DMS 273 treated with DMSO at 0.1 percent for 48 hours (cell line): ENCODE measurements around the gene FNDC1.
"Not testable (repeated sequence)": the region's sequence is repeated elsewhere in the genome, so short reads cannot be mapped to it uniquely, and the experiment has no call there.

Experiments
- DNase-seq: peaks from one replicate; lab custom pipeline; 2025; lab: John Stamatoyannopoulos, UW

The FNDC1 gene

GRCh38 chr6:159259441-159260125, 90.4 kb downstream of the FNDC1 start:
- DNase-seq: no peak

GRCh38 chr6:159260208-159260607, 91.0 kb downstream of the FNDC1 start:
- DNase-seq: no peak

GRCh38 chr6:159261995-159262394, 92.8 kb downstream of the FNDC1 start:
- DNase-seq: no peak

- DNase-seq: no peak
These were observed 93.4 kb downstream of the FNDC1 start for GRCh38 chr6:159262586-159262985.

GRCh38 chr6:159267165-159267564, 98.0 kb downstream of the FNDC1 start:
- no peak for DNase-seq

- DNase-seq: no peak
These were observed 99.3 kb downstream of the FNDC1 start for GRCh38 chr6:159268511-159268910.

GRCh38 chr6:159271257-159271656, 102.1 kb downstream of the FNDC1 start:
- no peak for DNase-seq

- no peak for DNase-seq
These were observed 109.4 kb downstream of the FNDC1 start for GRCh38 chr6:159278626-159279025.

GRCh38 chr6:159279790-159280277, 110.6 kb downstream of the FNDC1 start:
- DNase-seq: no peak

- no peak for DNase-seq
These were observed 113.2 kb downstream of the FNDC1 start for GRCh38 chr6:159282421-159282820.

GRCh38 chr6:159284661-159285060, 115.5 kb downstream of the FNDC1 start:
- not testable (repeated sequence) for DNase-seq

- DNase-seq: no peak
These were observed 129.6 kb downstream of the FNDC1 start for GRCh38 chr6:159298840-159299239.

GRCh38 chr6:159299566-159299965, 130.4 kb downstream of the FNDC1 start:
- no peak for DNase-seq

- DNase-seq: no peak
These were observed 132.1 kb downstream of the FNDC1 start for GRCh38 chr6:159301277-159301676.

- DNase-seq: no peak
These were observed 132.8 kb downstream of the FNDC1 start for GRCh38 chr6:159301810-159302593.

GRCh38 chr6:159302594-159302992, 133.4 kb downstream of the FNDC1 start:
- DNase-seq: no peak

- DNase-seq: no peak
These were observed 134.0 kb downstream of the FNDC1 start for GRCh38 chr6:159303159-159303558.

GRCh38 chr6:159303784-159304183, 134.6 kb downstream of the FNDC1 start:
- DNase-seq: no peak

GRCh38 chr6:159304641-159305040, 135.4 kb downstream of the FNDC1 start:
- no peak for DNase-seq

- DNase-seq: no peak
These were observed 136.0 kb downstream of the FNDC1 start for GRCh38 chr6:159305159-159305558.

GRCh38 chr6:159305804-159306537, 136.8 kb downstream of the FNDC1 start:
- no peak for DNase-seq

- no peak for DNase-seq
These were observed 138.1 kb downstream of the FNDC1 start for GRCh38 chr6:159307246-159307790.
